ENCODE measurements around the gene NPAS3. TPM values are rescaled to one million over a fixed set of nuclear protein-coding genes. Genes with fewer than 3 reads are reported as not detected.

NPAS3 gene
- total RNA-seq, 4 donors from 2014 or later = 0.13 to 1.1 (median 0.47) TPM; not detected in 1

- H3K36me3 ChIP-seq = no peaks in the 10 kb centered on the region
- TF ChIP-seq, protein P1, sequence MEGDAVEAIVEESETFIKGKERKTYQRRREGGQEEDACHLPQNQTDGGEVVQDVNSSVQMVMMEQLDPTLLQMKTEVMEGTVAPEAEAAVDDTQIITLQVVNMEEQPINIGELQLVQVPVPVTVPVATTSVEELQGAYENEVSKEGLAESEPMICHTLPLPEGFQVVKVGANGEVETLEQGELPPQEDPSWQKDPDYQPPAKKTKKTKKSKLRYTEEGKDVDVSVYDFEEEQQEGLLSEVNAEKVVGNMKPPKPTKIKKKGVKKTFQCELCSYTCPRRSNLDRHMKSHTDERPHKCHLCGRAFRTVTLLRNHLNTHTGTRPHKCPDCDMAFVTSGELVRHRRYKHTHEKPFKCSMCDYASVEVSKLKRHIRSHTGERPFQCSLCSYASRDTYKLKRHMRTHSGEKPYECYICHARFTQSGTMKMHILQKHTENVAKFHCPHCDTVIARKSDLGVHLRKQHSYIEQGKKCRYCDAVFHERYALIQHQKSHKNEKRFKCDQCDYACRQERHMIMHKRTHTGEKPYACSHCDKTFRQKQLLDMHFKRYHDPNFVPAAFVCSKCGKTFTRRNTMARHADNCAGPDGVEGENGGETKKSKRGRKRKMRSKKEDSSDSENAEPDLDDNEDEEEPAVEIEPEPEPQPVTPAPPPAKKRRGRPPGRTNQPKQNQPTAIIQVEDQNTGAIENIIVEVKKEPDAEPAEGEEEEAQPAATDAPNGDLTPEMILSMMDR (IDR thresholded peaks at IDR 0.05) = no peak
- no peak for TF ChIP-seq POLR2A (IDR thresholded peaks at IDR 0.05)
- H3K9me3 ChIP-seq = no peaks in the 10 kb centered on the region
- 56 to 78% methylated on average over 6 of the region's 6 CpGs for WGBS, 2 donors
- H3K4me1 ChIP-seq = no peaks in the 10 kb centered on the region
- H3K4me3 ChIP-seq = no peak overlapping the region
- intact Hi-C loops (cut with DNase I) = no loop called here
- no peaks in the 10 kb centered on the region for H3K27me3 ChIP-seq
- no peak for DNase-seq
- no peak overlapping the region for H3K27ac ChIP-seq
Measured at GRCh38 chr14:32920696-32921276, 17.9 kb upstream of the NPAS3 start.

- H3K36me3 ChIP-seq = no peaks in the 10 kb centered on the region
- H3K27ac ChIP-seq = no peak overlapping the region
- H3K4me3 ChIP-seq = no peak overlapping the region
- no peak for DNase-seq
- TF ChIP-seq POLR2A (IDR thresholded peaks at IDR 0.05) = no peak
- TF ChIP-seq, protein P1 (IDR thresholded peaks at IDR 0.05) = no peak
- no peaks in the 10 kb centered on the region for H3K9me3 ChIP-seq
- peaks cover 0 to 7% (median 0%) of the 10 kb centered on the region in 4 donors for H3K27me3 ChIP-seq
- intact Hi-C loops (cut with DNase I) = no loop called here
- no peaks in the 10 kb centered on the region for H3K4me1 ChIP-seq
Measured at GRCh38 chr14:32925439-32925838, 13.2 kb upstream of the NPAS3 start.

DNA sequence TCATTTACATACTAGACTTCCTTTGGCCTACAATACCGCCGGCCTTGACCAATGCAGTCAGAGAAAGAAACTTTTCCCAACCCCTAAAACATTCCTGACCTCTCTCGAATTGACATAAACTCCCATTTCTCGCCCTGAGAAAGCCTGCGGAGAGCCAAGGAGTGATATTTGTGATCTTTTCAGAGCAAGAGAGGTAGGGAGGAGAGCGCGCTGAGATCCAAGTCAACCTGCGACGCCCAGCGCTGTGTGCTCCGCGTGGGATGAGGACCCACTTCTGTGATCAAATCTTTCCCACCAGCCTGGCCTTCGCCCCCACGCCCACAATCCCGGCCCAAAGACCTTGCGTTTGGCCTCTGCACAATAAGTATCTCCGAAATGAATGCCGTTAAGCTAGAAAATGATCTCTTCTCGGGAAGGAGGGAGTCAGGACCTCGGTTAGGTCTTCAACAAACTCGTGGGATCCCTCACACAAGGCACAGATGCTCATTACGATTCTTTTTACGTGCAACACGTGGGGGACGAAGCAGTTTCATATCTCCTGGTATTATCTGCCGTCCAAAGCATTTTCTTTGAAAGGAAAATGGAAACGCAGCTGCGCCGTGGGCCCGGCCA is 6.3 kb upstream of the NPAS3 start:
- no peaks in the 10 kb centered on the region for H3K36me3 ChIP-seq
- no peaks in the 10 kb centered on the region for H3K9me3 ChIP-seq
- peak overlapping the region; percentile 13 to 69 (median 42) for H3K4me3 ChIP-seq
- peaks cover 0 to 73% (median 12%) of the 10 kb centered on the region in 4 donors for H3K27me3 ChIP-seq
- no peak for DNase-seq
- intact Hi-C loops (cut with DNase I) = no loop called here
- TF ChIP-seq, protein P1 (IDR thresholded peaks at IDR 0.05) = no peak
- no peak for TF ChIP-seq POLR2A (IDR thresholded peaks at IDR 0.05)
- H3K27ac ChIP-seq = no peak overlapping the region
- 58 to 62% methylated on average over 25 to 29 of the region's 30 CpGs for WGBS, 2 donors
- peaks cover 3 to 31% (median 18%) of the 10 kb centered on the region in 3 donors for H3K4me1 ChIP-seq

GRCh38 chr14:32932914-32933628 is 5.6 kb upstream of the NPAS3 start:
- Histone ChIP-seq H3K4me1 (peaks cover 3 to 37% (median 18%) of the 10 kb centered on the region in 3 donors), H3K36me3 (no peaks in the 10 kb centered on the region), H3K9me3 (no peaks in the 10 kb centered on the region), H3K27me3 (peaks cover 0 to 80% (median 12%) of the 10 kb centered on the region in 4 donors), H3K27ac (peak overlapping the region in 1 of 4 donors; percentile 23), H3K4me3 (peak overlapping the region; percentile 13 to 69 (median 42))
- TF ChIP-seq POLR2A (IDR thresholded peaks at IDR 0.05) = no peak
- TF ChIP-seq, protein P1 (IDR thresholded peaks at IDR 0.05) = no peak
- DNase-seq = no peak
- 1 to 25% methylated on average over 14 to 15 of the region's 59 CpGs for WGBS, 2 donors
- intact Hi-C loops (cut with DNase I) = no loop called here

GRCh38 chr14:32933629-32934072 is 5.0 kb upstream of the NPAS3 start:
- 5% methylated on average over 19 of the region's 19 CpGs for WGBS, 2 donors
- DNase-seq = no peak
- H3K4me1 ChIP-seq = peaks cover 3 to 42% (median 18%) of the 10 kb centered on the region in 3 donors
- H3K27me3 ChIP-seq = peaks cover 0 to 83% (median 12%) of the 10 kb centered on the region in 4 donors
- no peaks in the 10 kb centered on the region for H3K9me3 ChIP-seq
- H3K27ac ChIP-seq = no peak overlapping the region
- intact Hi-C loops (cut with DNase I) = no loop called here
- H3K4me3 ChIP-seq = peak overlapping the region; percentile 30 to 69 (median 42)
- no peaks in the 10 kb centered on the region for H3K36me3 ChIP-seq
- no peak for TF ChIP-seq POLR2A (IDR thresholded peaks at IDR 0.05)
- TF ChIP-seq, protein P1 (IDR thresholded peaks at IDR 0.05) = peak in 1 of 6 experiments; percentile 20
